ENCODE measurements around the gene CADM3.
A peak's percentile ranks its signal among the peaks of the same experiment; 100 is the strongest.

The CADM3 gene

GRCh38 chr1:159171254-159171687, at the start of gene CADM3:
Gene CADM3, plus strand, starts transcription at chr1:159171615. Its CDS starts 151 bp downstream, at chr1:159171766.
- peak in 40 of 56 donors; percentile 33 to 87 (median 60) for DNase-seq

- no peak for DNase-seq
Observed at GRCh38 chr1:159122005-159122621, 49.3 kb upstream of the CADM3 start.

GRCh38 chr1:159123587-159123986, 47.8 kb upstream of the CADM3 start:
- no peak for DNase-seq

- DNase-seq = peak in 34 of 56 donors; percentile 2 to 63 (median 25)
Observed at GRCh38 chr1:159132271-159132881, 39.0 kb upstream of the CADM3 start.

GRCh38 chr1:159140474-159140873, 30.9 kb upstream of the CADM3 start:
- DNase-seq = no peak

GRCh38 chr1:159141584-159142390, 29.6 kb upstream of the CADM3 start:
- peak in 53 of 56 donors; percentile 10 to 91 (median 58) for DNase-seq

GRCh38 chr1:159142391-159142663, 29.1 kb upstream of the CADM3 start:
- peak in 2 of 56 donors; percentile 30 to 39 for DNase-seq

GRCh38 chr1:159142726-159143510, 28.5 kb upstream of the CADM3 start:
- DNase-seq = no peak

- no peak for DNase-seq
Observed at GRCh38 chr1:159144571-159144970, 26.8 kb upstream of the CADM3 start.

GRCh38 chr1:159146980-159147379, 24.4 kb upstream of the CADM3 start:
- DNase-seq = no peak

- no peak for DNase-seq
Observed at GRCh38 chr1:159152031-159152430, 19.4 kb upstream of the CADM3 start.

- peak in 49 of 56 donors; percentile 10 to 82 (median 53) for DNase-seq
Observed at GRCh38 chr1:159161001-159161718, 10.3 kb upstream of the CADM3 start.

- no peak for DNase-seq
Observed at GRCh38 chr1:159161719-159162026, 9.7 kb upstream of the CADM3 start.

- no peak for DNase-seq
Observed at GRCh38 chr1:159162516-159163265, 8.7 kb upstream of the CADM3 start.

- DNase-seq = no peak
Observed at GRCh38 chr1:159163614-159164228, 7.7 kb upstream of the CADM3 start.

- no peak for DNase-seq
Observed at GRCh38 chr1:159168043-159168442, 3.4 kb upstream of the CADM3 start.

- DNase-seq = no peak
Observed at GRCh38 chr1:159170639-159171038, 776 bp upstream of the CADM3 start.

- peak in 24 of 56 donors; percentile 14 to 68 (median 45) for DNase-seq
Observed at GRCh38 chr1:159171688-159172501, 480 bp downstream of the CADM3 start.

Measured in amygdala (tissue), 56 donors.